K562 (cell line): ENCODE measurements around the gene DAPK1.

Experiments used
- EZH2 ChIP-seq: IDR thresholded peaks from 2 replicates; pipeline ENCODE4 v1.6.1; 2012; ENCODE audit warnings: low read depth, mild to moderate bottlenecking, inconsistent platforms, low read length, borderline replicate concordance
- HCFC1 ChIP-seq: IDR thresholded peaks from 2 replicates; pipeline ENCODE4 v1.6.1; 2012; ENCODE audit warnings: low read depth, low read length, improper control_type of control experiment
- HDAC2 ChIP-seq: fragments of 450-650 bp; IDR thresholded peaks from 2 replicates; pipeline ENCODE4 v1.6.1; 2016; ENCODE audit warnings: mild to moderate bottlenecking
- KLF10 ChIP-seq: fragments of 250-450 bp; sonication (Bioruptor Pico); IDR thresholded peaks from 2 replicates; pipeline ENCODE4 v1.6.1; 2021; ENCODE audit warnings: matching md5 sums
- PHF20 ChIP-seq: fragments of 450-650 bp; IDR thresholded peaks from 2 replicates; pipeline ENCODE4 v1.6.1; 2018; ENCODE audit not compliant: partially characterized antibody
- ZNF121 ChIP-seq: sonication (generic); formaldehyde crosslinking; conservative IDR thresholded peaks from 2 replicates; pipeline ENCODE4 v1.8.0; 2022; ENCODE audit warnings: missing genetic modification reagents
- TF ChIP-seq, protein P1 (sequence below): sonication (generic); formaldehyde crosslinking; IDR thresholded peaks from 2 replicates; pipeline ENCODE4 v1.8.1; 2023; ENCODE audit warnings: mild to moderate bottlenecking, missing genetic modification reagents, moderate library complexity
- TF ChIP-seq, protein P2 (sequence below), 3 experiments: IDR thresholded peaks in 2 of 3; conservative IDR thresholded peaks in 1 of 3; 2 replicates each; pipeline ENCODE4 v1.5.1; 2011 to 2012; ENCODE audit warnings: low read length in 3 of 3, mild to moderate bottlenecking in 3 of 3, control low read depth in 2 of 3, improper control_type of control experiment in 1 of 3, inconsistent platforms in 1 of 3, low read depth in 1 of 3, mixed read lengths in 1 of 3, moderate library complexity in 1 of 3; ENCODE audit not compliant: insufficient read depth in 2 of 3
- TF ChIP-seq, protein P3 (sequence below): sonication (generic); formaldehyde crosslinking; IDR thresholded peaks from 2 replicates; pipeline ENCODE4 v1.8.0; 2022; ENCODE audit warnings: mild to moderate bottlenecking, low read depth, missing genetic modification reagents

DNA sequence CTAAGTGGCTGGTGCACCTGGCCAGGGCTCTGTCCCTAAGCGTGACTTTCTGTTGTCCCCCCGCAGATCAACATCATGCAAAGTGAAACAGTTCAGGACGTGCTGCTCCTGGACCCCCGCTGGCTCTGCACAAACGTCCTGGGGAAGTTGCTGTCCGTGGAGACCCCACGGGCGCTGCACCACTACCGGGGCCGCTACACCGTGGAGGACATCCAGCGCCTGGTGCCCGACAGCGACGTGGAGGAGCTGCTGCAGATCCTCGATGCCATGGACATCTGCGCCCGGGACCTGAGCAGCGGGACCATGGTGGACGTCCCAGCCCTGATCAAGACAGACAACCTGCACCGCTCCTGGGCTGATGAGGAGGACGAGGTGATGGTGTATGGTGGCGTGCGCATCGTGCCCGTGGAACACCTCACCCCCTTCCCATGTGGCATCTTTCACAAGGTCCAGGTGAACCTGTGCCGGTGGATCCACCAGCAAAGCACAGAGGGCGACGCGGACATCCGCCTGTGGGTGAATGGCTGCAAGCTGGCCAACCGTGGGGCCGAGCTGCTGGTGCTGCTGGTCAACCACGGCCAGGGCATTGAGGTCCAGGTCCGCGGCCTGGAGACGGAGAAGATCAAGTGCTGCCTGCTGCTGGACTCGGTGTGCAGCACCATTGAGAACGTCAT is 208.5 kb downstream of the DAPK1 start:
- TF ChIP-seq, protein P1, sequence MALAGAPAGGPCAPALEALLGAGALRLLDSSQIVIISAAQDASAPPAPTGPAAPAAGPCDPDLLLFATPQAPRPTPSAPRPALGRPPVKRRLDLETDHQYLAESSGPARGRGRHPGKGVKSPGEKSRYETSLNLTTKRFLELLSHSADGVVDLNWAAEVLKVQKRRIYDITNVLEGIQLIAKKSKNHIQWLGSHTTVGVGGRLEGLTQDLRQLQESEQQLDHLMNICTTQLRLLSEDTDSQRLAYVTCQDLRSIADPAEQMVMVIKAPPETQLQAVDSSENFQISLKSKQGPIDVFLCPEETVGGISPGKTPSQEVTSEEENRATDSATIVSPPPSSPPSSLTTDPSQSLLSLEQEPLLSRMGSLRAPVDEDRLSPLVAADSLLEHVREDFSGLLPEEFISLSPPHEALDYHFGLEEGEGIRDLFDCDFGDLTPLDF, result no peak
- TF ChIP-seq HDAC2, result no peak
- no peak for TF ChIP-seq KLF10 (CRISPR knock-in tag)
- TF ChIP-seq, protein P2, sequence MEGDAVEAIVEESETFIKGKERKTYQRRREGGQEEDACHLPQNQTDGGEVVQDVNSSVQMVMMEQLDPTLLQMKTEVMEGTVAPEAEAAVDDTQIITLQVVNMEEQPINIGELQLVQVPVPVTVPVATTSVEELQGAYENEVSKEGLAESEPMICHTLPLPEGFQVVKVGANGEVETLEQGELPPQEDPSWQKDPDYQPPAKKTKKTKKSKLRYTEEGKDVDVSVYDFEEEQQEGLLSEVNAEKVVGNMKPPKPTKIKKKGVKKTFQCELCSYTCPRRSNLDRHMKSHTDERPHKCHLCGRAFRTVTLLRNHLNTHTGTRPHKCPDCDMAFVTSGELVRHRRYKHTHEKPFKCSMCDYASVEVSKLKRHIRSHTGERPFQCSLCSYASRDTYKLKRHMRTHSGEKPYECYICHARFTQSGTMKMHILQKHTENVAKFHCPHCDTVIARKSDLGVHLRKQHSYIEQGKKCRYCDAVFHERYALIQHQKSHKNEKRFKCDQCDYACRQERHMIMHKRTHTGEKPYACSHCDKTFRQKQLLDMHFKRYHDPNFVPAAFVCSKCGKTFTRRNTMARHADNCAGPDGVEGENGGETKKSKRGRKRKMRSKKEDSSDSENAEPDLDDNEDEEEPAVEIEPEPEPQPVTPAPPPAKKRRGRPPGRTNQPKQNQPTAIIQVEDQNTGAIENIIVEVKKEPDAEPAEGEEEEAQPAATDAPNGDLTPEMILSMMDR (IDR thresholded peaks at IDR 0.05 in 2 of 3, conservative IDR thresholded peaks at IDR 0.05 in 1 of 3; ENCODE audit: insufficient read depth in 2 of 3, low read depth in 1 of 3, low read length in 3 of 3), result no peak
- TF ChIP-seq HCFC1, result no peak
- TF ChIP-seq PHF20, result no peak
- no peak for TF ChIP-seq EZH2
- TF ChIP-seq, protein P3, sequence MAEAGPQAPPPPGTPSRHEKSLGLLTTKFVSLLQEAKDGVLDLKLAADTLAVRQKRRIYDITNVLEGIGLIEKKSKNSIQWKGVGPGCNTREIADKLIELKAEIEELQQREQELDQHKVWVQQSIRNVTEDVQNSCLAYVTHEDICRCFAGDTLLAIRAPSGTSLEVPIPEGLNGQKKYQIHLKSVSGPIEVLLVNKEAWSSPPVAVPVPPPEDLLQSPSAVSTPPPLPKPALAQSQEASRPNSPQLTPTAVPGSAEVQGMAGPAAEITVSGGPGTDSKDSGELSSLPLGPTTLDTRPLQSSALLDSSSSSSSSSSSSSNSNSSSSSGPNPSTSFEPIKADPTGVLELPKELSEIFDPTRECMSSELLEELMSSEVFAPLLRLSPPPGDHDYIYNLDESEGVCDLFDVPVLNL, result no peak
- no peak for TF ChIP-seq ZNF121
